HFFc6 (cell line): Measurements from ENCODE around the gene GALK1. TPM values are rescaled to one million over a fixed set of nuclear protein-coding genes. Genes with fewer than 3 reads are reported as not detected.
A peak's percentile ranks its signal among the peaks of the same experiment; 100 is the strongest.
"Not testable (repeated sequence)": the region's sequence is repeated elsewhere in the genome, so short reads cannot be mapped to it uniquely, and the experiment has no call there.

Source experiments
- DNase-seq: peaks from one replicate; pipeline ENCODE4 v3.0.0-alpha.2; 2018
- H3K27ac Mint-ChIP-seq: 2 replicates; pipeline ENCODE4 v1.8.0; 2020; ENCODE audit warnings: mild to moderate bottlenecking, mixed read lengths
- H3K27me3 Mint-ChIP-seq: 2 replicates; pipeline ENCODE4 v1.8.0; 2021; ENCODE audit warnings: mild to moderate bottlenecking, moderate library complexity, mixed read lengths; ENCODE audit not compliant: insufficient read depth
- H3K36me3 Mint-ChIP-seq: 2 replicates; pipeline ENCODE4 v1.8.0; 2021; ENCODE audit warnings: low read depth, mixed read lengths
- H3K4me1 Mint-ChIP-seq: 2 replicates; pipeline ENCODE4 v1.8.0; 2020; ENCODE audit warnings: low read depth, mixed read lengths
- H3K4me3 Mint-ChIP-seq: 2 replicates; pipeline ENCODE4 v1.8.0; 2020; ENCODE audit warnings: mild to moderate bottlenecking, moderate library complexity, mixed read lengths
- H3K9me3 Mint-ChIP-seq: 2 replicates; pipeline ENCODE4 v1.8.0; 2020; ENCODE audit warnings: mild to moderate bottlenecking, mixed read lengths
- CTCF ChIP-seq: fragments of 200-600 bp; sonication (generic); IDR thresholded peaks from 2 replicates; pipeline ENCODE4 v1.5.0; 2021; ENCODE audit warnings: antibody characterized with exemption, mild to moderate bottlenecking
- total RNA-seq, 6 experiments: library from RNA; stranded (reverse); fragmentation: NEBNext Ultra II Directional; extraction: Animal tissue kit (Norgen Biotek cat#: 25700); gene quantifications; 2 replicates in 1 of 6; 3 replicates in 5 of 6; pipeline ENCODE4 v1.2.3, GENCODE V29; 2021

Gene GALK1
- total RNA-seq, 6 experiments from 2014 or later, result 33.8 to 43.2 (median 37.7) TPM

DNA sequence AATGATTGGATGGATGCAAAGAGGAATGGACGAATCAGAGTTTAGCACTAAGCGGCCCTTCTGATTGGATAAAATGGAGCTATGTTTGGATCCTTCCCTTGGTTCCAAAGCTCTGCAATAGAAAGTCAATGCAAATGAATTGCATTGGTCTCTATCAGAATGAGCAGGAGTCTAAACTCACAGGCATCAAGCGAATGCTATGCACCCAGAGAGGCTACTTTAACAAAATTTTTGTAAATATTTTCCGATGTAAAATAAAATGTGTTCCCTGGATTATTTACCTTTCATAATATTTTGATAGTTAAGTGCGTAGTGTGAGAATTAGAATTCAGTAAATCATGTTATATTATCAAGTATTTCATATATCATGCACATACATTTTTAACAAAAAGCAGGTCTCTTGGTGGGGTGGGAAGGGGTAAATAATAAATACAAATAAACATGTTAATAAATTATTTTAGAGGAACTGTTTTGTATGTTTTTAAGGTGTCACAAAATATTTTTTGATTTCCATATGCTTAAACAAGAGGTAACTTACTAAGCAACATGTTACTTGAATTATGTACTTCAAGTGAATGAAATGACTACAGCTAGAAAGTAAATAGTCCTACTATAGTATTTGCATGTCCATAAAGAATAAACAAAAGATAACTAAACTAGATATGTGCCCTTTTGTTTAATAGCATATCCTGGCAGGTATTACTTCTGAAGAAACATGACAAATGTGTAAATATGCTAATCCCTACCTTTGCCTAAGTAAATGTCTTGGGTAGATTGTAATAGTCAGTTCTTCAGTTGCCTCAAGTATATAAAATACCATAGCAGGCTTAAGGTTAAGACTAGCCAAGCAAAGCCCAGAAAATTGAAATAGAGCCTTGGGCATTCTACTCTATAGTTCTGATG lies 15.2 kb upstream of the GALK1 start:
- Mint-ChIP-seq H3K27me3 (peaks cover 31% of the 10 kb centered on the region), H3K4me1 (peaks cover 49% of the 10 kb centered on the region), H3K4me3 (peak overlapping the region; percentile 96), H3K36me3 (peaks cover 35% of the 10 kb centered on the region), H3K27ac (peak overlapping the region; percentile 97), H3K9me3 (peaks cover 14% of the 10 kb centered on the region)
- no peak for DNase-seq
- TF ChIP-seq CTCF, result no peak

GRCh38 chr17:75779250-75779986 lies 14.4 kb upstream of the GALK1 start:
- H3K27ac Mint-ChIP-seq, result peak overlapping the region; percentile 97
- H3K27me3 Mint-ChIP-seq, result peaks cover 39% of the 10 kb centered on the region
- peaks cover 47% of the 10 kb centered on the region for H3K4me1 Mint-ChIP-seq
- peaks cover 12% of the 10 kb centered on the region for H3K9me3 Mint-ChIP-seq
- peak overlapping the region; percentile 96 for H3K4me3 Mint-ChIP-seq
- H3K36me3 Mint-ChIP-seq, result peaks cover 32% of the 10 kb centered on the region
- peak; percentile 100 for DNase-seq
- TF ChIP-seq CTCF, result peak; percentile 58

- H3K27ac Mint-ChIP-seq, result peak overlapping the region; percentile 97
- H3K36me3 Mint-ChIP-seq, result peaks cover 32% of the 10 kb centered on the region
- peak; percentile 84 for TF ChIP-seq CTCF
- DNase-seq, result no peak
- H3K9me3 Mint-ChIP-seq, result peaks cover 14% of the 10 kb centered on the region
- H3K27me3 Mint-ChIP-seq, result peaks cover 45% of the 10 kb centered on the region
- H3K4me1 Mint-ChIP-seq, result peaks cover 42% of the 10 kb centered on the region
- H3K4me3 Mint-ChIP-seq, result peak overlapping the region; percentile 96
These were observed 13.9 kb upstream of the GALK1 start for GRCh38 chr17:75778861-75779249.

DNA sequence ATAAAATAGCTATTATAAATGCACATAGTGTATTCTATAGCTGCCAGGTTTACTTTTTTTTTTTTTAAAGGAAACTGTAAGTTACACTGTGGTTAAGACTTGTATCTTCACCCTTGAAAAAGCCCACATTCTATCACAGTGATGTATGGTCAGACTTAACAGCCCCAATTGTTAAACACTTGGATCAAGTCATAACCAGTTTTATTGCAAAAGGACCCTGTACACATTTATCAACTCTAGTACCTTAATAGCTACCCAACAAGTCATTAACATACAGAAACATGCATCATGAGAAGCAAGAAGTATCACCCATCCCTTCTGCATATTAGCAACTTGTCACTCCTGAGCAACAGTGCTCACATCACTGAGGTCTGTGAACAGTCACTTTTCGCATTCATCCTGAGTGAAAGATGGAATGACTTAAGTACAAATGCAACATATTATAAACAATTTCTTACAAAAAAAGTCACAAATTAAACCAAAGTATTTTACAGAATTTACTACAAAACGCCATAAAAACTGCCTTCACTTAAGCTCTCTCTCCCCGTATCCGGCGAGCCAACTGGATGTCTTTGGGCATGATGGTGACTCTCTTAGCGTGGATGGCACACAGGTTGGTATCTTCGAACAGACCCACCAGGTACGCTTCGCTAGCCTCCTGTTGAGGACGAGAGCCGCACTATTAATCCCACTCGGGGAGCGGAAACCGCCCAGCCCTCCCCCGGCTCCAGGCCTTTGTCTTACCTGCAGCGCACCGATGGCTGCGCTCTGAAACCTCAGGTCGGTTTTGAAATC lies 13.3 kb upstream of the GALK1 start:
- Mint-ChIP-seq H3K4me1 (peaks cover 36% of the 10 kb centered on the region), H3K27me3 (peaks cover 51% of the 10 kb centered on the region), H3K9me3 (peaks cover 19% of the 10 kb centered on the region), H3K4me3 (peak overlapping the region; percentile 96), H3K36me3 (peaks cover 32% of the 10 kb centered on the region), H3K27ac (peak overlapping the region; percentile 97)
- not testable (repeated sequence) for DNase-seq

- peaks cover 32% of the 10 kb centered on the region for H3K36me3 Mint-ChIP-seq
- H3K27ac Mint-ChIP-seq, result peak overlapping the region; percentile 97
- no peak for TF ChIP-seq CTCF
These were observed 12.4 kb upstream of the GALK1 start for GRCh38 chr17:75777296-75777922.

More at GRCh38 chr17:75777296-75777922, 12.4 kb upstream of the GALK1 start:
- H3K4me3 Mint-ChIP-seq, result peak overlapping the region; percentile 96
- DNase-seq, result no peak
- H3K27me3 Mint-ChIP-seq, result peaks cover 59% of the 10 kb centered on the region
- H3K9me3 Mint-ChIP-seq, result peaks cover 22% of the 10 kb centered on the region
- peaks cover 30% of the 10 kb centered on the region for H3K4me1 Mint-ChIP-seq
